HG03575 (cell line): ENCODE measurements around the gene MAP2.

Experiments used
- ATAC-seq: cut with Tn5 transposase; IDR thresholded peaks from one replicate; pipeline ENCODE4 v1.9.1; 2021; ENCODE audit not compliant: unreplicated experiment, insufficient number of reproducible peaks, low FRiP score; ENCODE audit errors: extremely low read depth

MAP2 gene

DNA sequence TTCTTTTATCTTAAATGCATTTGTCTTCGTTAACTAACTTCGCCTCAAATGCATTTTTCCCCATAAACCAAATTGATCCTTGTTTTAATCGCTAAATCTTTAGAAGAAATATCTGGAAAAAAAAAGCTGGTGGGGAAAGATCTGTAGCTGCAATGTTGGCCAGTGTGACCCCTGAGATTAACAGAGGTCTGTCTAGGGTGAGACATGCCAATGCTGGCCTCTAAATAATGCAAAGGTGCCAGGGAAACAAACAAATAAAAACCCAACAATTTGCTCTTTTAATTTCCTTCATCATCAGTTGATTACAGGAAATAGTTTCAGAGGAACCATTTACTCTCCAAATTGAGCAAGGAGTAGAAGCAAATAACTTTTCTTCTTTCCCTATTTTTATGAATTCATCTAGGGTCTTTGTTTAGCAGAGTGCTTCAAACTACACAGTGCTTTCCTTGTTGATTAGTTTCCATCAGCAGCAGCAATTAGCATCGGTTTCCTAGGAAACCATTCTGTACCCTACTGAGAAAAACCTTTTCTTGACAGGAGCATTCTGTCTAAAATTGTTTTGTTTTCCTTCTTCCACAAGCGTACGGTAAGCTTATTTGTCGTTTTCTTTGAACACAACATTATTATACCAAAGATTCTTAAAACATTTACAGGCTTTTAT, 247.3 kb downstream of the MAP2 start:
- ATAC-seq: no peak

DNA sequence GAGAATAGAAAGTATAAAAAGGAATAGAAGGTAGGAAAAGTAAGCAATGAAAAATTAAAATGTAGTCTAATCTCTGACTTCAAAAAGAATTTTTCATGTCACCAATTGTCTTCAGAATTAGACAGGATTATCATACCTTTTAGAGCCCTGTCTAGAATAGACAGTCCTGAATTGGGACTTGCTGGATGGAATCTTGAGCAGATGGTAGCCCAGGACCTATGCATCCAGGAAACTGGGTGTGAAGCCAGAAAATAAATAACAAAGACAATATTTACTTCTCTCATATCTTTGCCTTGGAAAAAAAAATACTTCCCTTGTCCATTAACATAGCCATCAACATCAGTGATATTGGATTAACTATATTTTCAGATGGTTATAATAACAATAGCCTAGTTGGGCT, 250.0 kb downstream of the MAP2 start:
- no peak for ATAC-seq

DNA sequence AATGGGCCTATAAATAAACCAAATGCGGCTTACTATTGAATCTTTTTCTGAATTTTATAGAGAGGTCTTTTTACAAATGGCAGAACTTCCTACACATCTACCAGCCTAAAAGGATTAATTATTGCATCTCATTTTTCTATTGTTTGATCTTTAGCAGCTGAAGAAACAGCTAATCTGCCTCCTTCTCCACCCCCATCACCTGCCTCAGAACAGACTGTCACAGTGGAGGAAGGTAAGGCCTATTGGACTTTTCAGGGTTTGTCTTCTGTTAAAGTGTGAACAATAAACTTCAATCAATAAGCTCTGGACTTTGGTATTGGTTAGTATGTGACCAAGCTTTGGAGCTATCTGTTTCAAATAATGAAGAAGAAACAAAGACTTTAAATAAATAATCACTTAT, 256.7 kb downstream of the MAP2 start:
- no peak for ATAC-seq

DNA sequence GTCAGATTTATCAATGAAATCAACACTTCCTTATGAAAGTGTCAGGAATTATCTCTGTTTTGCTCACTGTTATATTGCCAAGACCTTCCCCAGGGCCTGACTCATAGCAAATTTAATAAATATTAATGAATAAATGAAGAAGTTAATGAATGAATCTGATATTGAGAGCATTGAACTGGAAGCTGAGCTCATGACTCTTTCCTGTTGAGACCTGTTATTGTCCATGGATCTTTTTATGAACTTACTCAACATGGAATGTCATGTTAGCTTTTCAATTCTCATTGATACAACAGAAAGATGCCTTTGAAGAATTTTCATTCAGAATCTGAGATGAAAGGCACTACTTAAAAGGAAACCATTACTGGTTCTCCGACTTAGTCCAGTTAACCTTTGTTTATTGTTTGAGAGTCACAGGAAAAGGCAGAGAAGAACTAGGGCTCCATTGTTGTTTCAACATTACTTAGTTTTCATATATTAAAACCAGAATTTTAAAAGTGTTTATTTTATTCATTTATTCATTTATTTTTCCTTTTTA, 257.4 kb downstream of the MAP2 start:
- ATAC-seq: no peak

DNA sequence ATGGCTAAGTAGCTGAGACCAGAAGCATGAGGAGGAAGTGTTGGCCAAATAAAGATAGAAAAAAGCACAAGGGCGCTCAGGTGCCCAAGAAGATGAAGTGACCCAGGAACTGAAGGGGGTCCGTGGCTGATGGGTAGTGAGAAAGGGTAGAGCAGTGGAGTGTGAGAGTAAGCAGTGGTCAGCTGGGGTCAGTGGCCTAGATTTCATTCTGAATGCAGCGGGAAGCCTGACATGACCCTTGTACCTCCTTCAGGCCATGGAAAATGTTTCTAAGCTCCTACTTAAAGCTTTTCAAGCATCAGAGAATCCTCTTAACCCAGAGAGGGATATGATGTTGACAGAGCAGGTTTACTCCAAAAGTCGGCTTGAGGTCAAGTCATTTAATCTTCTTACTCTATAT, 258.8 kb downstream of the MAP2 start:
- no peak for ATAC-seq

DNA sequence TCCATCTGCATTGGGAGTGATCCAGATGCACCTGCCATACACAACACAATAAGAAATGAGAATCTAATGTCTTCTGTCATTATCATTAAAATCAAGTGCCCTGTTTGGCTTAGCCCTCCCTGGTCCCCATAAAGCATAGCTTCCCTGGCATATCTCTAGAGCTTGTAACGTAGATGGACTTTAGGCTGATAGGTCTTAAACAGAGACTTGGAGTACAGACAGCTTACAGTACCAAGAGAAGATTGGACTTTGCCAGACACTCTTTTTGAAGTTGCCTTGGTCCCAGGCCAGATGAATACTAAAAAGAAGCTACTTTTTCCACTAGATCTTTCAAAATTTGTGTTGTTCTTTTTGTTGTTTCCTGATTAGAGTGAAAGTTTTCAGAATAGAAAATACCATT, 261.5 kb downstream of the MAP2 start:
- ATAC-seq: no peak

DNA sequence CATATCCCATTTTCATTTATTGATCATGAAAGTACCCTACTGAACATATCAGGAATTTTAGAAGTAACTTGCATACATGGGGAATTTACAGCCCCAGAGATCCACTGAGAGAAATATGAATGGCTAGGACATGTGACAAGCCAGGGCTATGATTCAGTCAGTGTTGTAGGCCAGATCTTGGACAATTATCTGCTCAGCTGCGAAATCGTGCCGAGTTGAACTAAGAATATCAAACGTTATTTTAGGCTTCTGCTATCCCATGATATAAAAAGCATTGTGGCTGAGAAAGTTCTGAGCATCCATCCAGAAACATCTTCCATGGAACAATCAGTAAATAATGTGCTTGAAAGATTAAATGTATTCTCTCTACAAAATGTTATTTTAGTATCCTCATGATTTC, 262.1 kb downstream of the MAP2 start:
- no peak for ATAC-seq

DNA sequence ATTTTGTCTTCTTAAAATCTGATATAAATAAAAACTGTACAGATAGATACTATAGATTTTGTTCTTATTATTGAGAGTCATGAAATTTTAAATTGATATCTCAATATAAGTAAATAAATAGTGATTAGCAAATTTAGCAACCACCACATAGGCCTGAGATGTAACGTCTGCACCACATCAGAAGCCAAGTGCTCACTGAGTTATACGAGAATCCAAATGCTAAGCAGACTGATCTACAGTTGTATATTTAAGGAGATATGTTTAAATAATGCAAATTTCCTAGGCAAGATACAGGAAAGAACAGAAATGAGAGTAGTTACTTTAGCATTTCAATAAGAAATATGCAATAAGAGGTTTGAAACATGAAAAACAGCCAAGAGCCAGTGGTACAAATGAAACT, 262.6 kb downstream of the MAP2 start:
- no peak for ATAC-seq

DNA sequence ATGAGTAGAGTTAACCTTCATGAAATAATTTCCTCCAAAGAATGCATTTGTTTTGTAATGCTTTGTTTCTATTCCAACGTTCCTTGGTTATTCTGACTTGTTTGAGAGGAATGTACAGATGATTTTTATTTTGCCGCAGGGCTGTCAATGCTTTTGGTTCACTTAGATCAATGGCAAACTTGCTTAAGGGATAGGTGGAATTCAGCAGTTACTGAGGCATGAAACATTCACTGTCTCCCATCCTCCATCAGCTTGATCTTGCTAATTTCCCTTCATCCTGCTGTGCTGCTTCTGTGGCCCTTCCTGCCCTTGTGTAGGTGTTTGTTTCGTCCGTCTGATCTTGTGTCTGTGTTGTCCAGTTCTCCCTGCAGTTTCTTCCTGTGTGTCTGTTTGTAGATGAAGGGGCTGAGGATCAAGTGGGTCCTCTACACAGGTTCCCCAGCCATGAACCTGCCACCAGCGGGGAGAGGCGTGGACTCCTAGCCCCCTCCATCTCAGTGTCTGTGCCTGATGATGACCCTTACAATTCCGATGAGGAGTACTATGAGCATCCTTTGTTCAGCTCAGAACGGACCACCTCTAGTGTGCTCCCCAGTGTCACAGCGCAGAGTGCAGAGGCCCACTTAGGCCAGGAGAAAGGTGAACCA, 263.6 kb downstream of the MAP2 start:
- ATAC-seq: no peak

DNA sequence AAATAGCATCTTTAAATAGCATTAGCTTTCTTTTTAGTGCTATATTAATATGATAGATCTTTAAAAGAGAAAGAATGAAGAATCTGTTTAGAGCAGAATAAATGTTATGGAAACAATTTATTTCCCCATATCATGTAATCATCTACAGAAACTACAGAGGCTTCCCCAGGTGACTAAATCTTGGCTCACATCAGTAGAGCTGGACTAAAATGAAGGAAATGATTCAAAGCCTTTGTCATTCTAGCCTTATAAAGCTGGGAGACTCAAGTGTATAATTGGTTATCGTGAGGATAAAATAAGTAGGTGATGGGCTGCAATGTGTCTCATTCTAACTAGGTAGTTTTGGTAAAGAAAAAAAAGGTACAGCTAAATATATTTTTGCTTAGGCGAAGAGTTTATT, 264.5 kb downstream of the MAP2 start:
- ATAC-seq: no peak

DNA sequence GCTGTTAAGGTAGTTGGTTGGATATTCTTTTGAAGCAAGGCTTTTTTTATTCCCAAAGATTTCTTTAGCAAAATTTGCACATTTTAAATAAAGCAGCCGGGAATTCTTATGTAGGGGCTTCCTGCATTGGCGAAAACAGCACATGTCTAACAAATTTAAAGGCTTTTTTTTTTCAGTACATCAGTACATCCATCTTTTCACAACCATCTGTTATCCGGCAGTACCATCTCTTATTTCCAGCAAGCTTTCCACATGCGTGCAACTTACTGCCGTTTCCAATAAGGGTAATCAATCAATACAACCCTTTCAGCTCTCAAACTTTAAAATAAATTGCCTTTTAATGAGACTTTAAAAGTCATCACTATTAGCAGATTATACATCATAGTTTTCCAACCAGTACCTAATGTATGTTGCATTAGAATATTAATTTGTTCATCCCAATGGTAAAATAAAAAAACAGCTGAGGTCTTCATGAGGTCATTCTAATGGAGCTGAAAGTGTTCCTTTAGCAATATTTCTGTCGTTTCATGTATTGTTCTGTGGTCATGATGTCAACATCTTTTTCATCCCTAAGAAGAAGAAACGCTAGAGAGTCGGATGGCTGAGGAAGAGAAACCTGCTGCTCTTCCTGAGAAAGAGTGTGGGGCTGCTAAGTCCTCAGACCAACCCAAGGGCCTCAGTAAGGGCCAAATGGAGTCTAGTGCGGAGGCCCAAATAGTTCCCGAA, 266.3 kb downstream of the MAP2 start:
- ATAC-seq: no peak

DNA sequence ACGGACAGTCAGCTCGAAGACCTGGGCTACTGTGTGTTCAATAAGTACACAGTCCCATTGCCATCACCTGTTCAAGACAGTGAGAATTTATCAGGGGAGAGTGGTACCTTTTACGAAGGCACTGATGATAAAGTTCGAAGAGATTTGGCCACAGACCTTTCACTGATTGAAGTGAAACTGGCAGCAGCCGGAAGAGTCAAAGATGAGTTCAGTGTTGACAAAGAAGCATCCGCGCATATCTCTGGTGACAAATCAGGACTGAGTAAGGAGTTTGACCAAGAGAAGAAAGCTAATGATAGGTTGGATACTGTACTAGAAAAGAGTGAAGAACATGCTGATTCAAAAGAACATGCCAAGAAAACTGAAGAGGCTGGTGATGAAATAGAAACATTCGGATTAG, 270.9 kb downstream of the MAP2 start:
- ATAC-seq: no peak

DNA sequence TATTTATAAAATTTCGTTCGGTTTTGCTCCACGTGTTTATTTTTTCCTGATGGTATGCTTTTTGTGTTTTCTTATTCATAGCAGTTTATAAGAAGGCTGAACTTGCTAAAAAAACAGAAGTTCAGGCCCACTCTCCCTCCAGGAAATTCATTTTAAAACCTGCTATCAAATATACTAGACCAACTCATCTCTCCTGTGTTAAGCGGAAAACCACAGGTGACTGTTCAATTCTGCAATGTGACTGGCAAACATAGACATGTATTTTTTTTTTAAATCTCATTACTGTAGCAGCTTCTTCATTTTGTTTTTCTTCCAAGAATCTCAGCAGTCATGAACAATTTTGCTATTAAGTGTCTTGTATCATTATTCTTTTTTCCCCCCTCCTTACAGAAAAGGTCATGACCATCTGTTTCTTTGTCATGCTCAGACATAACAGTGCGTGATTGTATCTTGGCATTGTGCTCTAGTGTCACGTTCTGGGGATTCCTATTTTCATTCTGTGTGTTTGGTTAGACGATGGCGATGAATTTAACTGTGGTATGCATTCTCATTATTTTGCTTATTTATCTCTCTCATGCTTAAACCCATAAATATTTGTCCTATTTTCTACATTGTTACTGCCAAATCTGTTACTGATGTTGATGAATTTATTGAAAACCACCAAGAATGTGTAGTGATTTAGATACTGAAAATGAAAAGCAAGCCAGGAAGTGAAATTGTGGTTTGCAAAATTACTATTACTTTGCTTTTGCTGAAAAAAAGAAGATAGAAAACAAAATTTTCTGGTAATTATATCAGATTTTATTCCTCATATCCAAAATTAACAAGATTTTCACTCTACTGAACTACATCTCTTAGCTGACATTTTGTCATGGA, 273.2 kb downstream of the MAP2 start:
- peak; percentile 75 for ATAC-seq

DNA sequence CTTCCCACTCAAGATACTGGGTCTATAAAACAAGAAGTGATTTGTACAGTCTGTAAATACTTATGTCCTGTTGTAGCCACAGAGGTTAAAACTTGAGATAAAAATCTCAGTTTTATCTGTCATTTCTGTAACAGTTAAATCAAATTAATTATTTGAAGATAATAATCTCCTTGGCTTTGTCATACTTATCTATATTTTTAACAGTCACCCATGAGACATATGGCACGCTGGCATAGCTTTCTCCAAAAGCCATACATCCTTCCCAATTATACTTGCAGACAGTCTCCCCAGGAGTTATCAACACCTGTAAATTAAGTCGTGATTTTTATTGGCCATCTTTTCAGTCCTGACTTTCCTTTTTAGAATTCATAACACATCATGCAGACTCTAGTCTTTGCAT, 278.9 kb downstream of the MAP2 start:
- ATAC-seq: no peak

DNA sequence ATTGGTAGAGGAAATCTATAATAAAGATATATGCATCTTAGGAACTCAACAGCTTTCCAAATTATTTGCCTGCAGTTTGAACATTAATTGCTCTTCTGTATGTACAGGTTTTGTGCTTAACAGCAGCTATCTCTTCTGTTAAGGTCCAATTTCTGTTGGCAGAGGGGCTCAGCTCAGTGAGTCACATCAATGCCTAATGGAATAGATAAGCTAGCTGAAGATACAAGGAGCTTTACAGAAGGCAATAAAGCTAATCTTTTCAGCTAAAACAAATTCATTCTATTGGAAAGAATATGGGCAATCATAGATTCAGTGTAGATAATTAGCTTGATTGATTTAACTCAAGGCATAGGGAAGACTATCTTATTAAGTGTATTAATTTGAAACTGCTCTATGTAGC, 289.4 kb downstream of the MAP2 start:
- ATAC-seq: no peak

DNA sequence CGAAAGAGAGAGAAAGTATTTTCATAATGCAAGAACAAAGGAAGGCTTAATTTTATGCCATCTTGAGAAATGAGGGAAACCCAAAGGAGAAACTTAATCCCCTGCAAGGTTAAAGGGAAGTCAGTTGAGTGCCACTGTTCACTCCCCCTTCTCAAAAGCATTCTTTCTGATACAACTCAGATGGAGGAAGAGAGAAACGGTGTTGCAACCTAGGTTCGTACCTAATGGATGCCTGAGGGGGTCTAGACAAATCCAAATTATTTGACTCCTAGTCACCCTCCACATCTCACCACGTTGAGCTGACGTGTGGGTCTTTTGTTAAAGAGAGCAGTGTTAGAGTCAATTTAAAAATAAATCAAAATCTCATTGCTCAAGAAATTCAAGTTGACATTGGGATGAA, 295.2 kb downstream of the MAP2 start:
- no peak for ATAC-seq

DNA sequence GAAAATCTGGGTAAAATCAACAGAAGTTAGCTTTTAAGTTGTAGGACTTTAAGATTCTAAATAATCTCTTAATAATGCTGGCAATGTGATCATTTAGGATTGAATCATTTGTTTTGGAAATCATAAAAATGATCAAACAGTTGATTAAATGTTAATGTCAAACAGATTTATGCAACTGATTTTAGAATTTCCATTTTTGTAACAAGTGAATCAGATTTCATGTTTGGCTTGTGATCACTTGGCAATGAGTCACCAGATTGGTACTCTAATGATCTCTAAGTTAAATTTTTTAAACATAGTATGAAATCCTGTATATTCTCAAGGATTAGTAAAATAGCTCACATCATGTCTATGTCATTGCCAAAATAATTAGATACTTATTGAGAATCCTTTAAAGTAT, 297.6 kb downstream of the MAP2 start:
- no peak for ATAC-seq

DNA sequence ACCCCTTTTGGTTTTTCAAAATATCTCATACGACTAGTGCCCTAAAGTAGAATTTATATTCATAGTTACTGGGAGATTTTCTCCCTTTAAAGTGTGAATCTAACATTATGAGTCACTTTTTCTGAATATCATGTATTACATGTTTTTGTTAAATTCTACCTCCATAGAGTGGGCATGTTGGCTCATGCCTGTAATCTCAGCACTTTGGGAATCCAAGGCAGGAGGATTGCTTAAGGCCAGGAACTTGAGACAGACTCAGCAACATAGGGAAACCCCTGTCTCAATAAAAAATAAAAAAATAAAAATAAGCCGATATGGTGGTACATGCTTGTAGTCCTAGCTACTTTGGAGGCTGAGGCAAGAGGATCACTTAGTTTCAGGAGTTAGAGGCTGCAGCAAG, 302.5 kb downstream of the MAP2 start:
- ATAC-seq: no peak

DNA sequence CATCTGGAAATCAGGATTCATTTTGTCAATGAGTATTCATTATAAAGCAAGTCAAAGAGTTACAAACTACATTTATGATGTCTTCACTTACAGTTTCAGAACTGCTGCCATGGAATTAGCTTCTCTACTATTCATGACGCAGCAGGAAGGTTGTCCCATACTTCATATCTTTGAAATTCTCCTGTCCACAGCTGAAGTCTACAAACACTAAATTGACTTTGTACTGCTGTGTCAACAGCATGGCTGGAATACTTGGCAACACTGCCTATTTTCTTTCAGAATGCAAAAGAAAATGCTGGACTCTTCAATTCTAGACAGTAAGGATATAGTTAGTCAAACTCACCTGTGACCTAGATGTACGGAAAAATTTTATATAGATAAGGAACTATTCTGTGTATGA, 303.2 kb downstream of the MAP2 start:
- no peak for ATAC-seq
